IgD-negative memory B cell (primary cell): ENCODE results near the gene DPH5. TPM values are rescaled to one million over a fixed set of nuclear protein-coding genes. Genes with fewer than 3 reads are reported as not detected.
"Not testable (repeated sequence)": the region's sequence is repeated elsewhere in the genome, so short reads cannot be mapped to it uniquely, and the experiment has no call there.

Experiments used
- H3K27ac Mint-ChIP-seq, 3 donors: one replicate each; pipeline ENCODE4 v1.8.0; 2020 to 2022; ENCODE audit warnings: mild to moderate bottlenecking in 3 of 3, mixed read lengths in 3 of 3, moderate library complexity in 1 of 3
- H3K27me3 Mint-ChIP-seq: one replicate; pipeline ENCODE4 v1.8.0; 2021; ENCODE audit warnings: mixed read lengths
- H3K36me3 Mint-ChIP-seq: one replicate; pipeline ENCODE4 v1.8.0; 2020; ENCODE audit warnings: mild to moderate bottlenecking, mixed read lengths
- H3K4me1 Mint-ChIP-seq, 3 donors: one replicate each; pipeline ENCODE4 v1.8.0; 2020 to 2022; ENCODE audit warnings: mixed read lengths in 3 of 3, mild to moderate bottlenecking in 1 of 3
- H3K4me3 Mint-ChIP-seq, 4 donors: one replicate each; pipeline ENCODE4 v1.8.0; 2020 to 2022; ENCODE audit warnings: mild to moderate bottlenecking in 4 of 4, mixed read lengths in 4 of 4, moderate library complexity in 3 of 4
- H3K9me3 Mint-ChIP-seq, 3 donors: one replicate each; pipeline ENCODE4 v1.8.0; 2020 to 2021; ENCODE audit warnings: mixed read lengths in 3 of 3, mild to moderate bottlenecking in 1 of 3
- polyA plus RNA-seq: library from polyadenylated mRNA; unstranded; fragments of 300-500 nt; fragmentation: Illumina TruSeq; gene quantifications from one replicate; pipeline ENCODE4 v1.2.3, GENCODE V29; 2021

DPH5 gene
- polyA plus RNA-seq, 1 donor from 2014 or later = 30.5 TPM

- peaks cover 39% of the 10 kb centered on the region for H3K36me3 Mint-ChIP-seq
- H3K9me3 Mint-ChIP-seq = peaks cover 9 to 21% (median 12%) of the 10 kb centered on the region in 3 donors
- H3K27me3 Mint-ChIP-seq = no peaks in the 10 kb centered on the region
- peaks cover 46 to 54% (median 47%) of the 10 kb centered on the region in 3 donors for H3K4me1 Mint-ChIP-seq
- peak overlapping the region in 2 of 3 donors; percentile 55 to 93 for H3K27ac Mint-ChIP-seq
- peak overlapping the region in 3 of 4 donors; percentile 16 to 91 (median 51) for H3K4me3 Mint-ChIP-seq
Measured at GRCh38 chr1:100950337-100950736, 75.2 kb downstream of the DPH5 start.

- H3K27me3 Mint-ChIP-seq = not testable (repeated sequence)
- H3K27ac Mint-ChIP-seq = peak overlapping the region; percentile 93 to 95 (median 93)
- peaks cover 46 to 54% (median 46%) of the 10 kb centered on the region in 3 donors for H3K4me1 Mint-ChIP-seq
- peaks cover 42% of the 10 kb centered on the region for H3K36me3 Mint-ChIP-seq
- peak overlapping the region; percentile 66 to 91 (median 82) for H3K4me3 Mint-ChIP-seq
- peaks cover 9 to 21% (median 12%) of the 10 kb centered on the region in 3 donors for H3K9me3 Mint-ChIP-seq
Measured at GRCh38 chr1:100949515-100950158, 75.9 kb downstream of the DPH5 start.

- H3K27me3 Mint-ChIP-seq = not testable (repeated sequence)
- Mint-ChIP-seq H3K9me3 (peaks cover 9 to 21% (median 12%) of the 10 kb centered on the region in 3 donors), H3K36me3 (peaks cover 42% of the 10 kb centered on the region), H3K4me1 (peaks cover 44 to 52% (median 46%) of the 10 kb centered on the region in 3 donors), H3K27ac (peak overlapping the region; percentile 93 to 95 (median 93)), H3K4me3 (peak overlapping the region; percentile 66 to 91 (median 82))
Measured at GRCh38 chr1:100948721-100949405, 76.7 kb downstream of the DPH5 start.

GRCh38 chr1:100947816-100948215 lies 77.8 kb downstream of the DPH5 start:
- Mint-ChIP-seq H3K36me3 (peaks cover 43% of the 10 kb centered on the region), H3K4me1 (peaks cover 42 to 44% (median 44%) of the 10 kb centered on the region in 3 donors), H3K27ac (peak overlapping the region in 1 of 3 donors; percentile 82), H3K4me3 (peak overlapping the region in 1 of 4 donors; percentile 41), H3K9me3 (peaks cover 7 to 21% (median 9%) of the 10 kb centered on the region in 3 donors)
- not testable (repeated sequence) for H3K27me3 Mint-ChIP-seq

- H3K4me3 Mint-ChIP-seq = not testable (repeated sequence)
- peaks cover 40 to 51% (median 47%) of the 10 kb centered on the region in 3 donors for H3K4me1 Mint-ChIP-seq
Measured at GRCh38 chr1:100946064-100946463, 79.5 kb downstream of the DPH5 start.

GRCh38 chr1:100943533-100943932 lies 82.1 kb downstream of the DPH5 start:
- Mint-ChIP-seq H3K27me3 (no peaks in the 10 kb centered on the region), H3K9me3 (peaks cover 6 to 19% (median 6%) of the 10 kb centered on the region in 3 donors), H3K4me3 (no peak overlapping the region), H3K36me3 (peaks cover 43% of the 10 kb centered on the region), H3K4me1 (peaks cover 18 to 31% (median 28%) of the 10 kb centered on the region in 3 donors), H3K27ac (peak overlapping the region in 2 of 3 donors; percentile 67 to 85)

More at GRCh38 chr1:100946064-100946463, 79.5 kb downstream of the DPH5 start:
- peaks cover 45% of the 10 kb centered on the region for H3K36me3 Mint-ChIP-seq
- not testable (repeated sequence) for H3K27ac Mint-ChIP-seq, H3K27me3 Mint-ChIP-seq
- peaks cover 6 to 21% (median 6%) of the 10 kb centered on the region in 3 donors for H3K9me3 Mint-ChIP-seq

- H3K27me3 Mint-ChIP-seq = no peaks in the 10 kb centered on the region
- H3K4me1 Mint-ChIP-seq = peaks cover 15 to 29% (median 24%) of the 10 kb centered on the region in 3 donors
- peak overlapping the region in 2 of 3 donors; percentile 82 to 85 for H3K27ac Mint-ChIP-seq
- peaks cover 40% of the 10 kb centered on the region for H3K36me3 Mint-ChIP-seq
- peaks cover 6 to 16% (median 6%) of the 10 kb centered on the region in 3 donors for H3K9me3 Mint-ChIP-seq
- H3K4me3 Mint-ChIP-seq = no peak overlapping the region
Measured at GRCh38 chr1:100942304-100943046, 83.1 kb downstream of the DPH5 start.

- peaks cover 15 to 23% (median 19%) of the 10 kb centered on the region in 3 donors for H3K4me1 Mint-ChIP-seq
- peak overlapping the region in 2 of 4 donors; percentile 1 to 34 for H3K4me3 Mint-ChIP-seq
- H3K27ac Mint-ChIP-seq = peak overlapping the region in 2 of 3 donors; percentile 78 to 82
- peaks cover 37% of the 10 kb centered on the region for H3K36me3 Mint-ChIP-seq
- H3K9me3 Mint-ChIP-seq = peaks cover 0 to 9% (median 1%) of the 10 kb centered on the region in 3 donors
- H3K27me3 Mint-ChIP-seq = no peaks in the 10 kb centered on the region
Measured at GRCh38 chr1:100941580-100942216, 83.9 kb downstream of the DPH5 start.

GRCh38 chr1:100941098-100941527 lies 84.5 kb downstream of the DPH5 start:
- Mint-ChIP-seq H3K4me1 (peaks cover 12 to 23% (median 19%) of the 10 kb centered on the region in 3 donors), H3K36me3 (peaks cover 39% of the 10 kb centered on the region), H3K27ac (peak overlapping the region in 2 of 3 donors; percentile 78 to 82), H3K9me3 (peaks cover 0 to 6% (median 0%) of the 10 kb centered on the region in 3 donors), H3K4me3 (peak overlapping the region in 2 of 4 donors; percentile 18 to 78), H3K27me3 (no peaks in the 10 kb centered on the region)

Other genes with a start within 250 kb of the DPH5 start
- 2.6 TPM for gene EXTL2, start 130.9 kb downstream of the DPH5 start, polyA plus RNA-seq
- gene SLC30A7, start 129.7 kb downstream of the DPH5 start, polyA plus RNA-seq = 8.3 TPM
- gene S1PR1, start 211.2 kb upstream of the DPH5 start, polyA plus RNA-seq = 126 TPM